T-cell (primary cell): ENCODE measurements around the gene CXCR5. TPM values are rescaled to one million over a fixed set of nuclear protein-coding genes. Genes with fewer than 3 reads are reported as not detected.
"Not testable (repeated sequence)": the region's sequence is repeated elsewhere in the genome, so short reads cannot be mapped to it uniquely, and the experiment has no call there.

Source experiments
- ATAC-seq, 4 experiments: fragments of 200-7000 bp in 3 of 4; fragments of 150-1000 bp in 1 of 4; cut with Tn5 transposase; replicated peaks in 1 of 4; 1 replicate in 3 of 4; 2 replicates in 1 of 4; pipeline ENCODE4 v1.10.0; 2021; ENCODE audit warnings: moderate library complexity in 3 of 4, mild to moderate bottlenecking in 2 of 4, moderate number of reproducible peaks in 1 of 4
- CTCF ChIA-PET, 2 donors: fragments of 300-600 bp; sonication (Branson Sonifier 250); formaldehyde crosslinking; loops; one replicate each; lab custom pipeline; 2022; ENCODE audit warnings: antibody characterized with exemption in 2 of 2; lab: Charles Lee
- POLR2A ChIA-PET, 2 donors: fragments of 300-600 bp; sonication (Branson Sonifier 250); formaldehyde crosslinking; loops; one replicate each; lab custom pipeline; 2022; ENCODE audit warnings: antibody characterized with exemption in 2 of 2; lab: Charles Lee
- DNase-seq, 35 experiments: peaks; one replicate each; pipeline versions ENCODE4 v3.0.0 to v3.0.0-alpha.2; 2013 to 2023
- H3K27ac ChIP-seq: one replicate; pipeline ENCODE4 v1.5.1; 2013; ENCODE audit warnings: low read length
- H3K27me3 ChIP-seq, 2 experiments: replicated peaks in 1 of 2; 1 replicate in 1 of 2; 2 replicates in 1 of 2; pipeline versions ENCODE4 v1.6.1 to v1.7.0; 2013; ENCODE audit warnings: low read length in 1 of 2, mixed read lengths in 1 of 2; ENCODE audit not compliant: control insufficient read depth in 2 of 2, insufficient read depth in 2 of 2; ENCODE audit errors: extremely low read depth in 1 of 2
- H3K36me3 ChIP-seq, 2 donors: 1 replicate in 1 of 2; 2 replicates in 1 of 2; pipeline versions ENCODE4 v1.6.1 to v1.7.0; 2013; ENCODE audit warnings: low read length in 1 of 2; ENCODE audit not compliant: control insufficient read depth in 2 of 2, insufficient read depth in 1 of 2; ENCODE audit errors: extremely low read depth in 1 of 2
- H3K4me1 ChIP-seq, 2 experiments: 1 replicate in 1 of 2; 2 replicates in 1 of 2; pipeline versions ENCODE4 v1.6.1 to v1.7.0; 2013; ENCODE audit warnings: low read length in 2 of 2, mixed read lengths in 1 of 2; ENCODE audit not compliant: insufficient read depth in 2 of 2, control insufficient read depth in 1 of 2; ENCODE audit errors: extremely low read depth in 1 of 2
- H3K4me3 ChIP-seq, 2 donors: 1 replicate in 1 of 2; 2 replicates in 1 of 2; pipeline versions ENCODE4 v1.5.1 to v1.7.0; 2013; ENCODE audit warnings: mild to moderate bottlenecking in 2 of 2, low read length in 1 of 2, moderate library complexity in 1 of 2; ENCODE audit not compliant: control insufficient read depth in 1 of 2; ENCODE audit errors: extremely low read depth in 1 of 2
- H3K9me3 ChIP-seq: 2 replicates; pipeline ENCODE4 v1.7.0; 2013
- H3K27ac Mint-ChIP-seq, 2 donors: one replicate each; pipeline ENCODE4 v1.8.0; 2020 to 2021; ENCODE audit warnings: mild to moderate bottlenecking in 2 of 2, mixed read lengths in 2 of 2
- H3K27me3 Mint-ChIP-seq, 2 donors: one replicate each; pipeline ENCODE4 v1.8.0; 2021 to 2022; ENCODE audit warnings: mixed read lengths in 2 of 2
- H3K36me3 Mint-ChIP-seq: one replicate; pipeline ENCODE4 v1.8.0; 2021; ENCODE audit warnings: mixed read lengths
- H3K4me1 Mint-ChIP-seq, 3 donors: one replicate each; pipeline ENCODE4 v1.8.0; 2020 to 2022; ENCODE audit warnings: mixed read lengths in 3 of 3, mild to moderate bottlenecking in 1 of 3
- H3K4me3 Mint-ChIP-seq, 3 donors: one replicate each; pipeline ENCODE4 v1.8.0; 2020 to 2022; ENCODE audit warnings: mild to moderate bottlenecking in 3 of 3, mixed read lengths in 3 of 3, moderate library complexity in 3 of 3
- H3K9me3 Mint-ChIP-seq, 3 donors: one replicate each; pipeline ENCODE4 v1.8.0; 2020 to 2022; ENCODE audit warnings: mixed read lengths in 3 of 3
- WGBS: methylation state at CpG from one replicate; pipeline ENCODE4 v1.1.5; 2013; ENCODE audit warnings: missing lambda C conversion rate; ENCODE audit not compliant: insufficient coverage; 5-methylcytosine and 5-hydroxymethylcytosine counted together
- total RNA-seq, 35 experiments: library from RNA in 6 of 35; stranded (reverse) in 6 of 35; fragments of 120-200 nt in 1 of 35; gene quantifications; one replicate each; pipeline versions ENCODE4 v1.2.1 to v1.2.4 and lab custom pipeline; 2013 to 2026

CXCR5 gene
- total RNA-seq, 5 donors from 2014 or later (not counting 1 experiment from before 2014, with no cell fraction given), result 4.7 to 10.6 (median 6.3) TPM

DNA sequence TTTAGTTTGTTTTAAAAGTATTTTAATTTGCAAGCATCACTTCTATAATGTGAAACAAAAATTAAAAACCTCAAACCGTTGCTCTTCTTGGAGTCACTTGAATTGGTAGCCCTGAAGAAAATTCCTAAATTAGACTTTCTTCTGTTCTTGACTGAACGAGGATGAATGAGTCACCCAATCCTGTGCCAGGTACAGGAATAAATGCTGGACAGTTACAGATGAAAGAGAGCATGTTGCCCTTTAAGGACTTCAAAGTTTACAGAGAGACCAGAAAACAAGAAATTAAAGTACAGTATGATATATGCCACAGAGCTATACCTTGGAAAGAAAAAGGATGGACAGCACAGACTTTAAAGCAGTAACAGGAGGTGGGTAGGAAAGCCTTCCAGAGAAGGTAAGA is 41.3 kb upstream of the CXCR5 start:
- WGBS, result no CpG with 5 or more reads among the region's 2 CpGs
- Histone ChIP-seq H3K9me3 (no peaks in the 10 kb centered on the region), H3K27ac (no peak overlapping the region), H3K4me3 (no peak overlapping the region), H3K27me3 (no peaks in the 10 kb centered on the region), H3K4me1 (peaks cover 0 to 7% of the 10 kb centered on the region in 2 experiments), H3K36me3 (no peaks in the 10 kb centered on the region)
- Mint-ChIP-seq H3K4me1 (peaks cover 18 to 30% (median 22%) of the 10 kb centered on the region in 3 donors), H3K9me3 (no peaks in the 10 kb centered on the region), H3K4me3 (no peak overlapping the region), H3K27me3 (no peaks in the 10 kb centered on the region), H3K36me3 (no peaks in the 10 kb centered on the region), H3K27ac (no peak overlapping the region)
- no peak for DNase-seq
- ChIA-PET CTCF (interaction anchor here in 1 of 2 donors (0.8 kb wide), 1 partner anchor 28 kb away, joined by 4 read pairs; no protein-coding TSS in a partner anchor), POLR2A (no interaction called here)
- no peak for ATAC-seq

- H3K27ac ChIP-seq, H3K27me3 Mint-ChIP-seq, H3K27ac Mint-ChIP-seq, H3K4me1 ChIP-seq, CTCF ChIA-PET, H3K36me3 ChIP-seq, ATAC-seq, H3K4me3 Mint-ChIP-seq, H3K27me3 ChIP-seq, POLR2A ChIA-PET, H3K36me3 Mint-ChIP-seq, H3K9me3 ChIP-seq, DNase-seq, H3K9me3 Mint-ChIP-seq, H3K4me3 ChIP-seq: not testable (repeated sequence)
- peaks cover 18 to 28% (median 22%) of the 10 kb centered on the region in 3 donors for H3K4me1 Mint-ChIP-seq
- WGBS, result 93% methylated on average over 2 of the region's 7 CpGs
Observed at GRCh38 chr11:118842843-118843242, 40.8 kb upstream of the CXCR5 start.

DNA sequence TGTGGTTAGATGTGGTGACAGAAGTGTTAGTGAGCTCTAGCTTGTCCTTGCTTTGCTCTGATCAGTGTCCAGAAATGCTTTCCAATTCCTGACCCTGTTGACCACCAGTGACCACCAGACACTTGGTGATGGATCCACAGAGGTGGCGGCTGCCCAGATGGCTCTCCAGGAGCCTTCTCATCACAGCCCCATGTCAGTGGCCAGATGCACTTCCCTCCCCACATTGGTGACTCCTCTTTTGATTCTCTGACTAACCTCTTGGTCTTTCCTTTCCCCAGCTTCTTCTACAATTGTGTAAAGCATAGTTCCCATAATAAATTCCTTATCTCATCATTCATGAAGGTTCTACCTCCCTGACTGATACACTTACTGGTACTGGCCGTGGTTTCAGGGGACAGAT is 40.1 kb upstream of the CXCR5 start:
- Mint-ChIP-seq H3K4me3 (no peak overlapping the region), H3K9me3 (no peaks in the 10 kb centered on the region), H3K4me1 (peaks cover 18 to 28% (median 22%) of the 10 kb centered on the region in 3 donors), H3K27me3 (no peaks in the 10 kb centered on the region), H3K27ac (no peak overlapping the region), H3K36me3 (no peaks in the 10 kb centered on the region)
- Histone ChIP-seq H3K4me3 (no peak overlapping the region), H3K9me3 (no peaks in the 10 kb centered on the region), H3K27me3 (no peaks in the 10 kb centered on the region), H3K4me1 (peaks cover 0 to 7% of the 10 kb centered on the region in 2 experiments), H3K27ac (no peak overlapping the region), H3K36me3 (no peaks in the 10 kb centered on the region)
- 100% methylated on average over 1 of the region's 2 CpGs for WGBS
- ATAC-seq (no peak), DNase-seq (no peak)
- ChIA-PET CTCF (interaction anchor here in 1 of 2 donors (0.6 kb wide), 1 partner anchor 89 kb away, joined by 3 read pairs; no protein-coding TSS in a partner anchor), POLR2A (no interaction called here)

GRCh38 chr11:118845369-118845768 is 38.3 kb upstream of the CXCR5 start:
- no peak for ATAC-seq
- H3K36me3 Mint-ChIP-seq, result no peaks in the 10 kb centered on the region
- POLR2A ChIA-PET, result interaction anchor here (0.6 kb wide), 2 partner anchors 49 to 71 kb away, joined by 4 to 8 read pairs; no protein-coding TSS in a partner anchor

DNA sequence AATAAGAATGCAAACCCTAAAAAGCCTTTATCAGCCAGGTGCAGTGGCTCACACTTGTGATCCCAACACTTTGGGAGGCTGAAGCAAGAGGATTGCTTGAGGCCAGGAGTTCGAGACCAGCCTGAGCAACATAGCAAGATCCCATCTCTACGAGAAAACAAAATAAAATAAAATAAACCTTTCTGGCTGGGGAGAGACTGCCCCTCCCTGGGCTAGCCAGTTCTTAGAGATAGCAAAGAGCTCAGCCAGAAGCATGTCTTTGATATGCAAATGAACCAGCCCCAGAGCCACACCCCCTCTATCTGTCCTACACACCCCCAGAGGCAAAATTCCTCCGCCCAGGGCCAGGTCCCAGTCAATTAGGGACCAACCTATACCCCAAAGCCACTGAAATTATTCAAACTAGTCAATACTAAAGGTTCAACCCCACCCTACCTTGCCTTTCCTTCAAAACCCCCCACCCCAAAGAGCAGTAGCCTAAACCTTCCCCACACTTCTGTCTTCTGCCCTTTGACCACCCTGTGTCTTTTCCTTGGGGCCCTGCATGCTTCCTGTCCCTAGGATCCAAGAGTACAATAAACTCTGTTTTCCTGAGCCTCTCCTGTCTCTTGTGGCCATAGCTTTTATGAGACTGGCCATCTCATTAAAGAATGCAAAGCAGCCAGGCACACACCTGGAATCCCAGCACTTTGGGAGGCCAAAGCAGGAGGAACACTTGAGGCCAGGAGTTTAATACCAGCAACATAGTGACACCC is 37.3 kb upstream of the CXCR5 start:
- Mint-ChIP-seq H3K4me3 (no peak overlapping the region), H3K27me3 (no peaks in the 10 kb centered on the region), H3K9me3 (no peaks in the 10 kb centered on the region), H3K27ac (no peak overlapping the region), H3K4me1 (peaks cover 6 to 19% (median 18%) of the 10 kb centered on the region in 3 donors), H3K36me3 (no peaks in the 10 kb centered on the region)
- Histone ChIP-seq H3K4me1 (no peaks in the 10 kb centered on the region), H3K27me3 (no peaks in the 10 kb centered on the region), H3K27ac (no peak overlapping the region), H3K4me3 (no peak overlapping the region), H3K36me3 (no peaks in the 10 kb centered on the region), H3K9me3 (no peaks in the 10 kb centered on the region)
- ChIA-PET CTCF (no interaction called here), POLR2A (no interaction called here)
- WGBS, result 96% methylated on average over 2 of the region's 3 CpGs
- ATAC-seq, result no peak
- DNase-seq, result no peak

More at GRCh38 chr11:118845369-118845768, 38.3 kb upstream of the CXCR5 start:
- Histone ChIP-seq H3K27me3 (no peaks in the 10 kb centered on the region), H3K4me1 (peaks cover 0 to 7% of the 10 kb centered on the region in 2 experiments), H3K27ac (no peak overlapping the region), H3K36me3 (no peaks in the 10 kb centered on the region), H3K4me3 (no peak overlapping the region), H3K9me3 (no peaks in the 10 kb centered on the region)
- Mint-ChIP-seq H3K4me1 (peaks cover 16 to 25% (median 22%) of the 10 kb centered on the region in 3 donors), H3K4me3 (no peak overlapping the region), H3K9me3 (no peaks in the 10 kb centered on the region), H3K27me3 (no peaks in the 10 kb centered on the region), H3K27ac (peak overlapping the region; percentile 25 to 39)
- DNase-seq, result no peak
- CTCF ChIA-PET, result no interaction called here

DNA sequence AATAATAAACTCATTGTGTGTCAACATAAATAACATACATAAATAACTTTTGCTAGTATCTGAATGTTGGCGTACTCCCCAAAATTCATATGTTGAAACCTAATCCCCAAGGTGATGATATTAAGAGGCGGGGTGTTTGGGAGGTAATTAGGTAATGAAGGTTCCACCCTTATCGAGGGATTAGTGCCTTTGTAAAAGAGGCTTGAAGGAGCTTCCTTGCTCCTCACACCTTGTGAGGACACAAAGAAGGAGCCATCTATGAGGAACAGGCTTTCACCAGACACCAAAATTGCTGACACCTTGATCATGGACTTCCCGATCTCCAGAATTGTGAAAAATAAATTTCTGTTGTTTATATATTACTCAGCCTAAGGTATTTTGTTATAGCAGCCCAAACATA is 33.9 kb upstream of the CXCR5 start:
- H3K4me3 Mint-ChIP-seq, result no peak overlapping the region
- no CpG with 5 or more reads among the region's 4 CpGs for WGBS
- no peak overlapping the region for H3K27ac Mint-ChIP-seq
- Histone ChIP-seq H3K9me3 (no peaks in the 10 kb centered on the region), H3K27me3 (no peaks in the 10 kb centered on the region), H3K4me1 (no peaks in the 10 kb centered on the region), H3K36me3 (no peaks in the 10 kb centered on the region), H3K27ac (no peak overlapping the region), H3K4me3 (no peak overlapping the region)
- no peaks in the 10 kb centered on the region for H3K27me3 Mint-ChIP-seq
- no peaks in the 10 kb centered on the region for H3K36me3 Mint-ChIP-seq
- DNase-seq, result no peak
- POLR2A ChIA-PET, result interaction anchor here (0.6 to 1.0 kb wide), 4 partner anchors 20 to 160 kb away, joined by 3 to 8 read pairs (median 4); no protein-coding TSS in a partner anchor
- peaks cover 5 to 11% (median 5%) of the 10 kb centered on the region in 3 donors for H3K4me1 Mint-ChIP-seq
- no peaks in the 10 kb centered on the region for H3K9me3 Mint-ChIP-seq
- CTCF ChIA-PET, result interaction anchor here in 1 of 2 donors (0.6 kb wide), 1 partner anchor 66 kb away, joined by 3 read pairs; no protein-coding TSS in a partner anchor
- ATAC-seq, result no peak
